GM19452 (cell line): Measurements from ENCODE around the gene BCL2L1.
A peak's percentile ranks its signal among the peaks of the same experiment; 100 is the strongest.
"Not testable (repeated sequence)": the region's sequence is repeated elsewhere in the genome, so short reads cannot be mapped to it uniquely, and the experiment has no call there.

ENCODE experiments used
- ATAC-seq: cut with Tn5 transposase; IDR thresholded peaks from one replicate; pipeline ENCODE4 v1.9.1; 2021; ENCODE audit not compliant: unreplicated experiment

Gene BCL2L1

DNA sequence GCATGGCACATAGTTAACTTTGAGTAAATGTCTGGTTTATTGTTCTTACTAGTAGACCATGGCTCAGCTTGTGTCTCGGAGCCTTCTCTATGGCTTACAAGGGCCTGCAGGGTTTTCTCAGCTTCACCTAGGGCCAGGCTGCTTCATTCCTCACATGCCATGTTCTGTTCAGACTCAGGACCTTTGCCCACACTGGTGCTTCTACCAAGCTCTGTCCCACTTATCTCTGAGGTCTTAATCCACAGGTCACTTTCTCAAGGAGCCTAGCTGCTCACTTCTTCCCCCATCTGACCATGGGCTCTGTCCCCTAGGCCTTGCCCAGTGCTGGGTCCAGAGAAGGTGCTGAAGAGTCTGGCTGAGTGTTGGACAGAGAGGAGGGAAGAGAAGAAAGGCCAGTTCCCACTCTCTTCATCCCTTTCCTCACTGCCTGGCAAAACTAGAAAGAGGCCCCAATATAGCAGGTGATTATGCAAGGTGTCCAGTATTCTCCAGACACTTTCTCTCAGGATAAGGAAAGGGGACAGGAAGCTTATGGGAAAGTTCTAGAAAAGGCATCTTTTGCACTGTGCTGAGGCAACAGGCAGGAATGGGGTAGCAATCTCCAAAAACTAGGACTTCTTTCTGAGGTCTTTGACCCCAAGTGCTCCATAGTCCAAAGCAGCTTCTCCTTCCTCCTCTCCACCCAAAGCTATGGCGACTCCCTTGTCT, 45.0 kb downstream of the BCL2L1 start:
- ATAC-seq: no peak

DNA sequence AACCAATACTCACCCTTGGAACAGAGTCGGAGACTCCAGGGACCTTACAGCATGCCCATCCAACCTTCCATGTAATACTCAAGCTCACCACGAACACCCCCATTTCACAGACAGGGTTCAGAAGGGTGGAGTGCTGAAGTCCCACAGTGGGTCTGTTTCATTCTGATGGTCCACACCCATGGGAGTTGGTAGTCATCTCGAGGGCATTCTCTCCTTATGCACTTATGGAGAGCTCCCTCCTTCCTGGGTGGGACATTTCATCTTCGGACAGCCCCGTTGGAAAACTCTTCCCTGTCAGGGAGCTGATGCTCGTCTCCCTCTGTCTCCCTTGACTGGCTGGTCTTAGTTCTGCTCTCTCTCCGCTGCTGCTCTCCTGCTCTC, 46.1 kb downstream of the BCL2L1 start:
- ATAC-seq: no peak

DNA sequence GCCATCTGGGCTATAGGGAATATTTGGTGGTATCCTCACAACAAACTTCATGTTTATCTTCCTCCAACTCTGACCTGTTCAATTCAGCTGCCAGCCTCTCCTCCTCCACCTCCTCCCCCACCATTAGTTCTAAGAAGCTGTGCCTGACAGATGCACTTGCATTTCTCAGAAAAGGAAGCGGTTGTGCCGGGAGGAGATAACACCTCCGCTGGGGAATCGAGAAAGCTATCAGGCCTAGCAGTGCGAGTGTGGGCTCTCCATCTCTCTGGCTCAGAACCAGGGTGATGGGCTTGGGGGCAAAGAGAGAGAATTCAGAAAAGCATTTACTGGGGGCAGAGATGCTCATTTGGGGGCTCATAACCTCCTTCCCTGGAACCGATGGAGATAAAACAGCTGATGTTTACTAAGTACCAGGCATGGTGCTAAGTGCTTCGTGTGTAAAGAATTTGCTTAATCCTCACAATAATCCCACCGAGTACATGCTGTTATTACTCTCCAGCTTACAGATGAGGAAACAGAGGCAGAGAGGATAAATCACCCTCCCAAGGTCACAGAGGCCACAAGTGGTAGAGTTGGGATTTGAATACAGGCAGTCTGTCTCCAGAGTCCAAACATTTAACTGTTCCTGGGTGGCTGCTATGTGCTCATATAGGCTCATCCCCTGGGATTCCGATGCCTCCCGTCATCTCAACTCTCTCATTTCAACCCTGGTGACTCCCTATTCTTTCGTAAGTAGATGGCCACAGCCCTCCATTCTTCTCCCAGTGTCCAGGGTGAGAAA, 46.6 kb downstream of the BCL2L1 start:
- peak; percentile 60 for ATAC-seq

DNA sequence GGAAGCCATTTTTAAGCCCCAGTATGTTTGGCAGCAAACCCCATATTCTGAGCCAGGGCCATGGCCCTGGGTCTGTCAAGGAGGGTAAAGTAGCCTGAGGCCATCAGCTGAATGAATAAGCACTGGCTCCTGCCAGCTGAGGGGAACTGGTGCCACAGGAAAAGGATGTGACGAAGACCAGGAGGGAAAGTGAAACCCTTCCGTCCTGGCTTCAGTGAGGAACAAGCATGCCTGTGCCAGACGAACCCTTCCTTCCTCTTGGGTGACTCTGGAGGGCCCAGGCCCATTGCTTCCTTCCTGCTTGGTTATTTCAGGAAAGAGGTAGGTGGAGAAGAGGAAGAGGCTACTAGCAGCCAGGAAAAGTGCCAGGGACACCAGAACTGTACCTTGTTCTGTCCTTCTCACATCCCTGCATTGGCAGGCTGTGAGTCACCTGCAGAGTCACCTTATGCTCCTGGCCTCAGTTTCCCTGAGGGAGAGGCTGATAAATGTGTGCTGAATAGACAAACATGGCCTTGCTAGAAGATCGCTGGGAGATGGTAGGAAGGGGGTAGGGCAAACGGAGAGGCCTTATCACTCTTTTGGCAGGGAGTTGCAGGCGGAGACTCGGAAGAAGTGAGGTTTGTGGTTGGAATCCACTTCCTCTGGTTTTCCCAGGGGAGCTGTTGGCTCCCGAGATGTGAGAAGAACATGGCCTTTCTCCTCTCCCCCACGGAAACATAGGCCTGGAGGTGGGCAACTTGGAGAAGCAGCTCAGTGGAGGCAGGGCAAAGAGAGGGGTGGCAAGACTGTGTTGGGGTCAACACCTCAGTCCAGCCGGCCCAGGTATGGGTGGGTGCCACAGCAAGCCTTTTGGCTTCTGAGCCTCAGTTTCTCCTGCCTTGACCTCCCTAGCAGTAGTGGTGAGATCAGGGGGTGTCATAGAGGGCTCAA, 47.5 kb downstream of the BCL2L1 start:
- no peak for ATAC-seq

DNA sequence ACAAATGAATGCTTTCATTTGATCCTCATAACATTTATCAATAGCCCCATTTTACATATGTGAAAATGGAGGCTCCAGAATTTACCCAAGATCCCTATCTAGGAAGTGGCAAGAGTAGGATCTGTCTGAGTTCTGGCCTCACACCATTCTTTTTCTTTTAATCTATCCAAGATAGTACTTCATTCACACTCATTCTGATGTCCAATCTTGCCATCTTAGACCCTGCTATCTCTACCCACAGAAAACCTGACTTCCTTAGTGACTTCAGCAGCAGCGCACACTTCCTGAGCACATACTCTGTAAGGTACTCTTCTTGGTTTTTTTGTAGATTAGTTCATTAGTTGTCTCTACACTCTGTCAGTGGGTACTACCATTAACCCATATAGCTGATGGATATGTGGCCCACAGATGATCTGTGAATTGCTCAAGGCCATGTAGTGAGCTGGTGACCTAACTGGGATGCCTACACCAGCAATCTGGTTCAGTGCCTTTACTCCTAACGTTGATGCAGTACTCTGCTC, 48.7 kb downstream of the BCL2L1 start:
- ATAC-seq: no peak

DNA sequence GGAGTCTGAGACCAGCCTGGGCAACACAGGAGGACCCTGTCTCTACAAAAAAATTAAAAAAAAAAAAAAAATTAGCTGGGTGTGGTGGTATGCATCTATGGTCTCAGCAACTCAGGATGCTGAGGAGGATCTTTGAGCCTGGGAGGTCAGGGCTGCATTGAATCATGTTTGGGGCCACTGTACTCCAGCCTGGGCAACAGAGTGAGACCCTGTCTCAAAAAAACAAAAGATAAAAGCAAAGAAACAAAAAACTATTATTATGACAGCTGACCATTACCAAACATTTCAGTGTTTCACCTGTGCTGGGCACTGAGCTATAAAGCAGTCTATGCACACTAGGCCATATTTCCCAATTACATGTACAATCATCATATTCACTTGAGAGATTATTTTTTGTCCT, 49.2 kb downstream of the BCL2L1 start:
- ATAC-seq: no peak

DNA sequence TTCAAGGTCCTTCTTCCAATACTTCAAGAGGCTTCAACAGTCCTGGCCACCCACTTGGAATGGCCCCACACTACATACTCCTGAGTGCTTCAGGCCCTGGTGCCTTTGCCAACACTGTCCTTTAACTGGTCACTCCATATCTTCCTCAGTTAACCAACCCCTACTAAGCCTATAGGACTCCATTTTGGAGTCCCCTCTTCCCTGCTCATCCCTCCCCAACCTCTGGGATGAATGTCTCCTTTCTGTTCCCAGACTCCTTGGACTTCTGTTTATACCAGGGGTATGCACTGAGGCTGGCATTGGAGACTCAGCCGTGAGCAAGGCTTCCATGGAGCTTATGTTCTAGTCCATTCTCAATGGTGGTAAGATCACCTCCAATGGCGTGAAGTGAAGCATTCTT, 51.3 kb downstream of the BCL2L1 start:
- ATAC-seq: no peak

DNA sequence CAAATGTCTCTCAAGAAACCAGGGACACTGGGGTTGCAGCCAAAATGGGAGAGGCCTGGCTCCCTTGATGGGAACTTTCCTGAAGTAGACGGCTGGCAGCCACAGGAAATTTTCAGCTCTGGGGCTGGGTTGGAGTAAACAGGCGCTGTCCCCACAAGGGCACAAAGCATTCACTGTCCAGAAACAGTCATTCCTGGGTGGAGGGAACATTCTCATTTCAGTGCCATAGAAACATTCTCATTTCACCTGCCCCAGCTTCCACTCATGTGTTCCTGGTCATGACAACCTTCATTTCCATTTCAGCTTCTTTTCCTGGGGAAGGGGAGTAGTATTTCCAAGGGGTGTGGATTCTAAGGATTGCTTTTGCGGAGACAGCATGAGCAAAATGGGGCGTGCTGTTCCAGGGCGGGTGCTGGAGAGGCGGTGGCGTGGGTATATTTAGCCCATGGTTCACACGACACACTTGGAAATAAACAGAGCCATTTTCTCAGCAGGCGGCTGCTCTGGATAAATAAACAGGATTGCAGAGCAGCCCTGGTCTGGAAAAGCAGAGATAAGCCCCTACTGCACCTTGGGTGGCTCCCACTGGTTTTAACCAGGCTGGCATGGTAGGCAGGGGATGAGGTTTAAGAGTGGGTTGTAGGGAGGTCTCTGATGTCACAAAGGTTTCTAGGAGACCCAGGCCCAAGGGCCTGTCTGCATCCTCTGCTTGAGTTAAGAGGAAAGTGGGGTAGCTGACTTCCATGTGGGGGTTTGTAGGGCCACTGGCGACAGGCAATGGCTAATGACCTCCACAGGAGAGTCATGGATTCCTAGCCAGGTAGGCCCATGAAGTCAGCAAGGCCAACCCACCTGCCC, 52.1 kb downstream of the BCL2L1 start:
- no peak for ATAC-seq

DNA sequence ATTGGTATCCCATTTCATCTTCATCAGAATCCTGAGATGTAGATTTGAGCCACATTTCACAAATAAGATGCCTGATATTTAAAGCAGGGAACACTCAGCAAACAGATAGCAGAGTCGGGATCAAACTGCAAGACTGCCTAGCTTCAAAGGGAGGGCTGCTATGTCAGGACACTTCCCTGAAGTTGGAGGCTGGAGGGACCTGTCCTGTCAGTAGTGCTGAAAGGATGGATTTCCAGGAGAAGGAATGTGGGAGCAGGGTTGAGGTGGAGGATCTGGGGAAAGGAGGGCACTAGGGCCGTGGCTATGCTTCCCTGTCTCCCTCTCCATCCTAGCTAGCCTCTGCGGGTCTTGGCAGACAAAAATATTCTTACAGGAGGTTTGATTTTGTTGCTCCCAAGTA, 52.8 kb downstream of the BCL2L1 start:
- no peak for ATAC-seq

DNA sequence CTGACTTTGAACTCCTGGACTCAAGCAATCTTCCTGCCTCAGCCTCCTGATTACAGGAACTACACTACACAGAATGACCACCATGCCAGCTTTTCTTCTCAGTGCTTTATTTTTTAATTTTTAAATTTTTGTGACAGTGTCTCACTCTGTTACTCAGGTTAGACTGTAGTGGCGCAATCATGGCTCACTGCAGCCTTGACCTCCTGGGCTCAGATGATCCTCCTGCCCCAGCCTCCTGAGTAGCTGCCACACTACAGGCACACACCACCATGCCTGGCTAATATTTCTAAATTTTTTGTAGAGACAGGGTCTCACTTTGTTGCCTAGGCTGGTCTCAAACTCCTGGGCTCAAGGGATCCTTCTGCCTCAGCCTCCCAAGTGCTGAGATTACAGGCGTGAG, 53.7 kb downstream of the BCL2L1 start:
- ATAC-seq: not testable (repeated sequence)

DNA sequence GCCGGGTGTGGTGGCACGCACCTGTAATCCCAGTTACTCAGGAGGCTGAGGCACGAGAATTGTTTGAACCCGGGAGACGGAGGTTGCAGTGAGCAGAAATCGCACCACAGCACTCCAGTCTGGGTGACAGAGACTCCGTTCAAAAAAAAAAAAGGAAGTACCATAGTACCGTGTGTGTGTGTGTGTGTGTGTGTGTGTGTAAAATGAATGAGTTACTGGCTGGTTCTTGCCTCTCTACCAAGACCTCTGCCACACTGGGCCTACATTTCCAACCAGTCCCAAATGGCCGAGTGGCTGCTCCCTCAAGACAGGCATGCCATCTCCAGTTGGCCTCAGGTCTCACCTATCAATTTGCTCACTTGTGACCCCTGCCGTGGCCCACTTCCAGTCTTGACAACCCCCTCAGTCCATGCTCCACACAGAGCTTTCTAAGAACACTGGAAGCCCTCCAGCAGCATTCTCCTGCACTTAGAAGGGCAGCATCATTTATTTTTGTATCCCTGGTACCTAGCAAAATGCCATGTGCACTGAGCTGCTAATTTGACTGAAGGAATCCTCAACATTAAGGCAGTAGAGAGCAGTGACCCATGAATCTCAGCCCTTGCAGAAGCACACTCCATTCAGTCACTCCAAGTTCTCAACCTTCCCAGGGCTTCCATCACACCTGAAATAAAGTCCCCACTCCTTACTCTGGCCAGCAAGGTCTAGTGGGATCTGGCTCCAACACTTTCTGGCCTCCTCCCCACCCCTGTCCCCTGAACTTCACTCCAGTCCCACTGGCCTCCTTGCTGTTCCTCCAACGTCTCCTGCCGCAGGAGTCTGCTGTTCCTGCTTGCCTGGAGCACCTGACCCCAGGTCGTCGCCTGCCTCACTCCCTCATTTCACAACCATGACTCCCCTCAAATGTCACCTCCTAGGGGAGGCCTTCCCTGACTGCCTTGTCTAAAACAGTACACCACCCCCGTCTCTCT, 55.1 kb downstream of the BCL2L1 start:
- no peak for ATAC-seq

DNA sequence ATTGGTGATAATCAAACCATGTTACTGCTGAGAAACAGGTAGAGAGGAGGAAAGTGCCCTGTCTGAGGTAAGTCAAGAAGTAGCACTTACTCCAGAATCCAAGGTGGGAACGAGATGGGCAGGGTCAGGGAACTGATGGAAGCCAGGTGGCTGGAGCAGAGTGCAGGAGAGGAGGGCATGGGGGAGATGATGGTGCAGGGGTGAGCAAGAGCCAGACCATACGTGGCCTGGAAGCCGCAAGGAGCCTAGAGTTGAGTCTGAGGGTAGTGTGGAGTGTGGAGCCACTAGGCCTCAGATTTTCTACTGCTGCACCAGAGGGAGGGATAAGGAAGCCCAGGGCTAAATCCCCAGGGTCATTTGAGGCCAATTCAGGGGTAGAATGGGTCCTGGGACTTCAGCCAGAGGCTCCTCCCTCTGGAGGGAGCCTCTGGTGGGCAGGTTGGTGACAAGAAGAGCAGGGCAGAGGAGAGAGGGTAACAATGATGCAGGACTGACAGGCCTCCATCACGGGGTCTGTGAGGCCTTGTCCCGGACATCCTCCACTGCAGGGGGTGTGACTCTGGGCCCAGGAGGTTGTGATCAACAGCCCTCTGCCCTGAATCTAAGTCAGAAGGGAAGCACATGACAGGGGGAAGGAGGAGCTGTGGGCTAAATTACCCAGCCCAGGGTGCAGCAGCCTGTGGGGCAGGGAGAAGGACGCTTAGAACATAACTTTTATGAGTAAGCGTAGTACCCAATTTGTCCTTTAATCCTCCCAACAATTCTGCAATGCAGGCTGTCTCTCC, 56.2 kb downstream of the BCL2L1 start:
- no peak for ATAC-seq

DNA sequence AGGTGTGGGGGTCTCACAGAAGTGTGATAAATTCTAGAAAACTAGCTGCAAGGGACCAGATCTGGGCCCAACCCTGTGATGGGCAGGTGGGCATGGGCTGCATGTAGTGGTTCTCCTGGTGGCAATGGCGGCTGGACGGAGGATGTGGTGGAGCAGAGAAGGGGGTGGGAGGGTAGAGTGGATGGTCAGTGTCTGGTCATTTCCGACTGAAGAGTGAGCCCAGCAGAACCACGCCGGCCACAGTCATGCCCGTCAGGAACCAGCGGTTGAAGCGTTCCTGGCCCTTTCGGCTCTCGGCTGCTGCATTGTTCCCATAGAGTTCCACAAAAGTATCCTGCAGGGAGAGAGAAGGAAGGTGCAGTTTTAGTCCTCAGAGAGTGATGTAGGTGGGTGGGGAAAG, 56.9 kb downstream of the BCL2L1 start:
- no peak for ATAC-seq

DNA sequence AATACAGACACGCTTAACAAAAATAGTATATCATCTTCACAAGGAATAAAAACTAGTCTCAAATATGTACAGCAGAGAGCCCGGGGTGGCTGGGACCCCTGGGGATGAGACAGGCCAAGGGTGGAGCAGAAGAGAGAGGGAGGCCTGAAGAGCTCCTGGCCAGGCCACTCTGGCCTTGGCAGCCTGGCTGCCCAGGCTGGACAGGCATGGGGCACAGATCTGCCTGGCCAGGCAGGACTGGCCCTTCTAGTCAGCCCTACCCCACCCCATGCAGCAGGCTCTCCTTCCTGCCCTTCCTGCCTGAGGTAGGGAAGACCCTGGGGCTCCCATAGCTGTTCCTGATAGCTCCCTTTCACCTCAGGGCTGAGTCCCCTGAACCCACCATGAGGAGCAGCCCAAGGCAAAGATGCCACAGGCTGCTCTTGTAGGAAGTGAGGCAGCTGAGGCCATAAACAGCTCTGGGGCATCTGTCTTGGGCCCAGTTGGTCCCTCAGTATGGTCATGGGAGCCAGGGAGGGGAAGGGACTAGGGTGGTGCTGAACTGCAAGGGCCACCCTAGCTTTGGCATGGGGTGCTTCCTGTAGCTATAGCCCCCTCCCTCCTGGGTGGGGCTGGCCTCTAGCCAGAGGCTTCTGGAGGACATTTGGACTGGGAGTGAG, 57.8 kb downstream of the BCL2L1 start:
- ATAC-seq: no peak

DNA sequence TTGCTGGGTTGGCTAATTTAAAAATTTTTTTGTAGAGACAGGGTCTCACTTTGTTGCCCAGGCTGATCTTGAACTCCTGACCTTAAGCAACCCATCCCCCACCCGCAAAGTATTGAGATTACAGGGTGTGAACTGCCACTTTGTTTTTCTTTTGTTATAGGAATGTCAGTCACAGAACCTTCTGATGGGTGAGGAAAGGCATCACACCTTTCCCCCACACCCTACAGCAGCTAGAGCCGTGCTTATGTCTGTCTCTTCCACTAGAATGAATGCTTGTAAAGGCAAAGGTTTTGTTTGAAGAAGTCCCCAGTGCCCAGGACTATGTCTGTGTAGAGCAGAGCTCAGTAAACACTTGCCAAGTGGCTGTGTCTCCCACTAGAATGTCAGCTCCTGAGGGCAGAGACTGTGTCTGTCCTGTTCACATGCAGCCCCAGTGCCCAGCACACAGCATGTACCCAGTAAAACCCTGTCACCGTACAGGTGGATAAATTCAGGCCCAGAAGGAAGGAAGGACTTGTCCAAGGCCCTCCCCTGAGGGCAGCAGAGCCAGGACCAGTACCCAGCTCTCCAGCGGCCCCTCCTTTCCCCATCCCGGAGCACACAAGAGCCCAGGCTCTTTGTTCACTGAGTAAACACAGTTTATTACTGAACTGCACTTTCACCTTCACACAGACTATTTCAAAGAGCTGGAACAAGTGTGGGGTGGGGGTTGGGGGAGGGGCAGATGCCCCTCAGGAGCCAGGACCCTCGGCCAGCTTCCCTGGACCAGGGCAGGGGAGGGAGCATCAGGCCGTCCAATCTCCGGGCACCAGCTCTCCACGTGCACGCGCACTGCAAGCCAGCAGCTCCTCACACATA, 58.6 kb downstream of the BCL2L1 start:
- ATAC-seq: no peak

DNA sequence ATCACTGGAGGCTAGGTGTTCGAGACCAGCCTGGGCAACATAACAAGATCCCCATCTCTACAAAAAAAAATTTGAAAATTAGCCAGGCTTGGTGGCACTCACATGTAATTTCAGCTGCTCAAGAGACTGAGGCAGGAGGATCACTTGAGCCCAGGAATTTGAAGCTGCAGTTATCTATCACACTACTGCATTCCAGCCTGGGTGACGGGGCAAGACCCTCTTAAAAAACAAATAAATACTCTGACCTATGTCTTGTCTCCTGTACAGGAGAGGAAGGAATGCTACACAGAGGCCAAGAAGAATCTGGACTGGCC, 59.2 kb downstream of the BCL2L1 start:
- ATAC-seq: no peak

DNA sequence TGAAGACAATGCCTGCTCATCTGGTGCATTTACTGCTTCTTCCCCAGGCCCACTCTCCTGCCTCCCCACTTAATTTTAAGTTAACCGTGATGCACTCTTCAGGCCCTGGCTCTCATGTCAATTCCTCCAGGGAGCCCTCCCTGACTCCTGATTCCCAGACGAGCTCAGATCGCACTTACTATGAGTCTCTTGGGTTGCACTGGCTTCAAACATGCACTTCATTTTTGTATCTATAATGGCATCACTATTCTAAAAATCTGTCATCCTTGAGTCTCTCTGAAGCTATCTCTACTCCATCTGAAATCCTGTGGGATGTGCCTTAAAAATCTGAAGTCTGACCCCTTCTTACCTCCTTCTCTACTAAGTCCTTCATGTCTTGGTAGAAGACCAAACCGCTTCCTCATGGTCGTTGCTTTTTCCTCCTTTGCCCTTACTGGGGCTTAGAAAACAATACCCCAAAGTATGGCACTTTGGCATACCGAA, 60.3 kb downstream of the BCL2L1 start:
- no peak for ATAC-seq
